Cardiac fibroblast (primary cell): Measurements from ENCODE around the gene AP4B1.
A peak's percentile ranks its signal among the peaks of the same experiment; 100 is the strongest.

Experiments used
- DNase-seq, 2 donors: peaks; one replicate each; pipeline versions ENCODE4 v3.0.0 to v3.0.0-alpha.2; 2010; ENCODE audit warnings: low read depth in 2 of 2
- H3K4me3 ChIP-seq, 2 donors: replicated peaks in 1 of 2; 1 replicate in 1 of 2; 2 replicates in 1 of 2; pipeline ENCODE4 v1.5.1; 2011; ENCODE audit warnings: low read depth in 2 of 2, low read length in 2 of 2, mild to moderate bottlenecking in 2 of 2, moderate library complexity in 1 of 2
- TF ChIP-seq, protein P1 (sequence below): IDR thresholded peaks from one replicate; pipeline ENCODE4 v1.5.1; 2011; ENCODE audit warnings: low read depth, mild to moderate bottlenecking, low read length, inconsistent platforms

Gene AP4B1

GRCh38 chr1:113860891-113861290, 43.7 kb downstream of the AP4B1 start:
- H3K4me3 ChIP-seq = peak overlapping the region in 1 of 2 donors; percentile 16
- DNase-seq = peak; percentile 85 to 87
- TF ChIP-seq, protein P1, sequence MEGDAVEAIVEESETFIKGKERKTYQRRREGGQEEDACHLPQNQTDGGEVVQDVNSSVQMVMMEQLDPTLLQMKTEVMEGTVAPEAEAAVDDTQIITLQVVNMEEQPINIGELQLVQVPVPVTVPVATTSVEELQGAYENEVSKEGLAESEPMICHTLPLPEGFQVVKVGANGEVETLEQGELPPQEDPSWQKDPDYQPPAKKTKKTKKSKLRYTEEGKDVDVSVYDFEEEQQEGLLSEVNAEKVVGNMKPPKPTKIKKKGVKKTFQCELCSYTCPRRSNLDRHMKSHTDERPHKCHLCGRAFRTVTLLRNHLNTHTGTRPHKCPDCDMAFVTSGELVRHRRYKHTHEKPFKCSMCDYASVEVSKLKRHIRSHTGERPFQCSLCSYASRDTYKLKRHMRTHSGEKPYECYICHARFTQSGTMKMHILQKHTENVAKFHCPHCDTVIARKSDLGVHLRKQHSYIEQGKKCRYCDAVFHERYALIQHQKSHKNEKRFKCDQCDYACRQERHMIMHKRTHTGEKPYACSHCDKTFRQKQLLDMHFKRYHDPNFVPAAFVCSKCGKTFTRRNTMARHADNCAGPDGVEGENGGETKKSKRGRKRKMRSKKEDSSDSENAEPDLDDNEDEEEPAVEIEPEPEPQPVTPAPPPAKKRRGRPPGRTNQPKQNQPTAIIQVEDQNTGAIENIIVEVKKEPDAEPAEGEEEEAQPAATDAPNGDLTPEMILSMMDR = no peak

- H3K4me3 ChIP-seq = no peak overlapping the region
- TF ChIP-seq, protein P1 = no peak
- peak in 1 of 2 donors; percentile 15 for DNase-seq
Measured at GRCh38 chr1:113859478-113860175, 45.0 kb downstream of the AP4B1 start.

- no peak for DNase-seq
- H3K4me3 ChIP-seq = no peak overlapping the region
- TF ChIP-seq, protein P1 = no peak
Measured at GRCh38 chr1:113858982-113859381, 45.6 kb downstream of the AP4B1 start.

DNA sequence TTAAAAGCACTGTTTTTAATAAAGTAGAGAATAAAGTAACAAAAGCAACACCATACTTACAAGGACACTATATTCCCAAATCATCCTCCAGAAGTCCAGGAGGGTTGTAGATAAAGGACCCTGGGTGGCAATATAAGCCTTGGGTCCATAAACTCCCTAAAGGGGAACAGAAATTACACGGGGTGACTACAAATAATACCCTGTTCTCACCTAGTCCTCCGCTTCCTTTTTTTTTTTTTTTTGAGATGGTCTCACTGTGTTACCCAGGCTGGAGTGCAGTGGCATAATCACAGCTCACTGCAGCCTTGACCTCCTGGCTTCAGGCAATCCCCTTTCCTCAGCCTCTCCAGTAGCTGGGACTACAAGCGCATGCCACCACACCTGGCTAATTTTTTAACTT, 46.2 kb downstream of the AP4B1 start:
- DNase-seq = no peak
- no peak overlapping the region for H3K4me3 ChIP-seq
- TF ChIP-seq, protein P1 = no peak

DNA sequence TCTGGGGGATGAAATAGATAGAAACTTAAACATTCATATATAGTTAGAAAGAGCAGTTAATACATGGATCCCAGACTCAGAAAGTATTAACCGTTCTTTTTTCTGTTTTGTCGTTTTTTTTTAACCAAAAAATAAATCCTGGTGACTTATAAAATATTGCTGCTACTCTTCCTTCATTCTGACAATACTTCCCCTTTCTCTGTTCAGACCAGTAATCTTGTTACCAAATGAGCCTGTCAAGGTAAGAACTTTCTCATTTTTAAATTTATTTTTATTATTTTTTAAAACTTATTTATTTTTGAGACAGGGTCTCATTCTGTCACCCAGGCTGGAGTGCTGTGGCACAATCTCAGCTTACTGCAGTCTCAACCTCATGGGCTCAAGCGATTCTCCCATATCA, 46.8 kb downstream of the AP4B1 start:
- no peak overlapping the region for H3K4me3 ChIP-seq

DNA sequence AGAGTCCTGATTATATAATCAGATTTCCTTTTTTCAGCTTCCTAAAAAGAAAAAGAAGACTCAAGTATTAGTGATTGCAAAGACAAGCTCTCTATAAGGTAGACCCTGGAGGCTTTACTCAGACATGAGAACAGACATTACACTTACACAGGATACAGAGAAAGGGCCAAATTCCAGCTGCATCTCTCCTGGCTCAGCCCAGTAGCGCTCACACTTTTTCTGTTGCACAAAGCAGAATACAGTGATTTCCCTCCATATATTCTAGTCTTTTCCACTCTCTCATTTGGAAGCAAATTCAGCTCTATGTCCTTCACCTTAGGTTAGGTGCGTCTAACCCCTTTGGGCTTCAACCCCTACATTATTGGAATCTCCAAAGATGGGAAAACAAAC, 48.2 kb downstream of the AP4B1 start:
- H3K4me3 ChIP-seq = no peak overlapping the region
- no peak for DNase-seq
- TF ChIP-seq, protein P1 = no peak

More for the DNA sequence above, 46.8 kb downstream of the AP4B1 start:
- TF ChIP-seq, protein P1 = no peak
- DNase-seq = no peak
